Measurements from ENCODE around the gene MDC1.

Gene MDC1

DNA sequence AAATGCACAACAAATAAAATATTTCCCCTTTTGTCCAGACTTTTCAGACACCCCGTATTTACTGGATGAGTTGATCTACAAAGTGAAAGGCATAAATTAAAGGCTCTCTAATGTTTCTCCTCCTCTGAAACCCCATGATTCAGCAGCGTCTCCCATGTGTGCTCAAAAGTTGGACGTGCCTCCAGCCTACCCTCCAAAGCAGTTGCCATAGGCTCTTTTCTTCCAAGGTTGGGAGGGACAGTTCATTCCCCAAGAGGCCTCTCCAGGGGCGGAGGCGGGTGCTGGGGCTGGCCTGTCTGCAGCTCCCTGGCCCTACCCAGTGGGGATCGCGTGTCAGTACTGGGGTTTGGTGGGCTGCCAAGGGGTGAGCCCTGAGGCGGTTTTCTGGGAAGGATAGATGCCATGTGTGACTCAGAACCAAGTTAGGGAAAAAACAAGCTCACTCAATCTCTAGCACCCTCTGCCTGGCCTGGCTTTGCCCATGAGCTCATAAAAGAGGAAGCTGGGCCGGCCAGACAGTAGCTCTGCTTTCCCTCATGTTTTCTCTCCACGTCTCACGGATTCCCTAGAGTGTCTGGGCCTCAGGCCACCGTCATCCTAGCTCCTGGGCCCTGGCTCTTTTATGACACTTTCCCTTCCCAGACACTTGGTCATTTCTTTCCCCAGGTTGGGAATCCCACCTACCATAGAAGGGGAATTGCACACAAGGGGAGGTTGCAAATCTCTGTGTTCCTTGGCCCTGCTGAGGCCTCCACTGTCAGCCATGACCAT is 35.3 kb upstream of the MDC1 start:
- no peak overlapping the region for H3K27ac ChIP-seq
- TF ChIP-seq, protein P1, sequence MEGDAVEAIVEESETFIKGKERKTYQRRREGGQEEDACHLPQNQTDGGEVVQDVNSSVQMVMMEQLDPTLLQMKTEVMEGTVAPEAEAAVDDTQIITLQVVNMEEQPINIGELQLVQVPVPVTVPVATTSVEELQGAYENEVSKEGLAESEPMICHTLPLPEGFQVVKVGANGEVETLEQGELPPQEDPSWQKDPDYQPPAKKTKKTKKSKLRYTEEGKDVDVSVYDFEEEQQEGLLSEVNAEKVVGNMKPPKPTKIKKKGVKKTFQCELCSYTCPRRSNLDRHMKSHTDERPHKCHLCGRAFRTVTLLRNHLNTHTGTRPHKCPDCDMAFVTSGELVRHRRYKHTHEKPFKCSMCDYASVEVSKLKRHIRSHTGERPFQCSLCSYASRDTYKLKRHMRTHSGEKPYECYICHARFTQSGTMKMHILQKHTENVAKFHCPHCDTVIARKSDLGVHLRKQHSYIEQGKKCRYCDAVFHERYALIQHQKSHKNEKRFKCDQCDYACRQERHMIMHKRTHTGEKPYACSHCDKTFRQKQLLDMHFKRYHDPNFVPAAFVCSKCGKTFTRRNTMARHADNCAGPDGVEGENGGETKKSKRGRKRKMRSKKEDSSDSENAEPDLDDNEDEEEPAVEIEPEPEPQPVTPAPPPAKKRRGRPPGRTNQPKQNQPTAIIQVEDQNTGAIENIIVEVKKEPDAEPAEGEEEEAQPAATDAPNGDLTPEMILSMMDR (IDR thresholded peaks at IDR 0.05; ENCODE audit: low read depth, low read length): no peak
- DNase-seq: no peak
- no peaks in the 10 kb centered on the region for H3K9me3 ChIP-seq (ENCODE audit: severe bottlenecking)
- H3K36me3 ChIP-seq: no peaks in the 10 kb centered on the region
- no peaks in the 10 kb centered on the region for H3K27me3 ChIP-seq (ENCODE audit: insufficient read depth, low read depth, severe bottlenecking)
- H3K4me3 ChIP-seq (ENCODE audit: low read depth, low read length): no peak overlapping the region

DNA sequence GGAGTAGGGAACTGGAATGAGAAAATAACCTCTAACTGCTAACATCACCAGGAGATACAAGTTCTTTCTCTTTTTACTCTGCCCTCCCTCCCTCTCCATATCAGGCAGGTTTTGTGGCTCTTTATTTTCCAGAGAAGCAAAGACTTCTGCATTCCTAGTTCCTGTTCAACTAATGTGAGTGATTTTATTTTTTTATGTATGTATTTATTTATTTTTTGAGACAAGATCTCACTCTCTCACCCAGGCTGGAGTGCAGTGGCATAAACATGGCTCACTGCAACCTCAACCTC is 33.2 kb upstream of the MDC1 start:
- Histone ChIP-seq H3K27ac (no peak overlapping the region), H3K4me3 (ENCODE audit: low read depth, low read length) (no peak overlapping the region), H3K36me3 (no peaks in the 10 kb centered on the region), H3K9me3 (ENCODE audit: severe bottlenecking) (no peaks in the 10 kb centered on the region), H3K27me3 (ENCODE audit: insufficient read depth, low read depth, severe bottlenecking) (no peaks in the 10 kb centered on the region)
- DNase-seq: no peak
- TF ChIP-seq, protein P1 (IDR thresholded peaks at IDR 0.05; ENCODE audit: low read depth, low read length): no peak

DNA sequence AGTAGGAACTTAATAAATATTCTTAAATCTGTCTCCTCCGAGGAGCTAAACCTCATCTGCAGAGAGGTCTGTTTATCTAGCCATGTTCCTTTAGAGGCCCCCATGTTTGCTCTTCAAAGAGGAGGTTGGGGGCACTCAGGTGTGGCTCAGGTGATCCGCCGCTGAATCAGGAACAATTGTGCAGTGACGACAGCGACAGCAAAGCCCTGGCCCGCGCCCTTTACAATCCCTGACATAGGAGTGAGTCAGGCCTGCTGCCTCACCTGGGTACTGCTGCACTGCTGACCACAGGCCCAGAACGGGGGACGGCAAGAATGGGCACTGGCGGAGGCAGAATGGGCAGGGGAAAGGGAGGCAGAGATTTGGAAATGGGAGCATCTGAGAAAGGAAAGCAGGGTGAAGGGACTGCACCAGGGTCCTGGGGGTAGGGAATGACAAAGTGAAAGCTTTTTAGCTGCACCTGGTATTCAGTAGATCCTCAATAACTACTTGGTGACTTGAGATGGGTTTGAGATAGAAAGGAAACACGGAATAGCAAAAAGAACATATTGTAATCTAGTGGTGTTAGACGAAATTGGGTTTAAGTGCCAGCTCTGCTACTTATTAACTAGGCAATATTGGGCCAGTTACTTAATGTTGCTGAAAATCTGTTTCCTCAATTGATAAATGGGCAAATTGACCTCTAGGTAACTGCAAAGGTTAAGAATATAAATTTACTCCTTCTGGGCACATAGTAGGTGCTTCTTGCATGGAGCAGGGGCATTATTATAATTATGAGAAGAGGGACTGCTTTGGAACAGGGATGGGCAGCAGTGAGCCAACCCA is 32.7 kb upstream of the MDC1 start:
- Histone ChIP-seq H3K4me3 (ENCODE audit: low read depth, low read length) (no peak overlapping the region), H3K9me3 (ENCODE audit: severe bottlenecking) (no peaks in the 10 kb centered on the region), H3K36me3 (no peaks in the 10 kb centered on the region), H3K27ac (no peak overlapping the region), H3K27me3 (ENCODE audit: insufficient read depth, low read depth, severe bottlenecking) (no peaks in the 10 kb centered on the region)
- TF ChIP-seq, protein P1 (IDR thresholded peaks at IDR 0.05; ENCODE audit: low read depth, low read length): no peak
- no peak for DNase-seq

DNA sequence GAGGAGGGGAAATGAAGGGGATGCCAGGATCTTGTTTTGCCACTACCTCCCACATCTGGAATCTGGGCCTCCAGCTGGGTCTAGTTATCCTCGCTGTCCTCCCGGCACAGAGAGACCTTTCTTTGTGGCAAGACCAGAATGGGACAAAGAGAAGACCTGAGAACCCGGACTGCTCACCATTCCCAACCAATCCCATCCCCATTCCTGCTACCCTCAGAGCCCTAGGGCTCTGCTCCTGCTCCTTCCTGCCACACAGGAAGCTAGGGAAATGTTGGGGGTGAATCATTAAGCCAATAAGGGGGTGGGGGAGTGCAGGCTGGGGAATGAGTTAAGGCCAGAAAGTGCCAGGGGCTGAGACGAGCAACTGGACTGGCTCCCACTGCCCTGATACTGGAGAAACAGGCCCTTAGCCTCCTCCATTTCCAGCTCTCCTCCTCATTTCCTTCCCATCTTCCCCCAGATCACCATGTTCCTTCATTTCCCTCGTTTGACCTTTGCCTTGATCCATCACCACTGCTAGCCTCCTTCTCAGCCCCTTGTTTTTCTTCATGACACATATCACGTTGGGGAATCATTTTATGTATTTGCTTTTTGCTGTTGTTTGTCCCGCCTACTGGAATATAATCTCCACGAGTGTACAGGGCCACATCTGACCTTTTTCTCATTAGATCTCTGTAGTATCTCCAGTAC is 31.9 kb upstream of the MDC1 start:
- DNase-seq: no peak
- no peaks in the 10 kb centered on the region for H3K36me3 ChIP-seq
- no peak overlapping the region for H3K4me3 ChIP-seq (ENCODE audit: low read depth, low read length)
- no peaks in the 10 kb centered on the region for H3K27me3 ChIP-seq (ENCODE audit: insufficient read depth, low read depth, severe bottlenecking)
- peaks cover 3% of the 10 kb centered on the region for H3K9me3 ChIP-seq (ENCODE audit: severe bottlenecking)
- no peak overlapping the region for H3K27ac ChIP-seq
- TF ChIP-seq, protein P1 (IDR thresholded peaks at IDR 0.05; ENCODE audit: low read depth, low read length): no peak

DNA sequence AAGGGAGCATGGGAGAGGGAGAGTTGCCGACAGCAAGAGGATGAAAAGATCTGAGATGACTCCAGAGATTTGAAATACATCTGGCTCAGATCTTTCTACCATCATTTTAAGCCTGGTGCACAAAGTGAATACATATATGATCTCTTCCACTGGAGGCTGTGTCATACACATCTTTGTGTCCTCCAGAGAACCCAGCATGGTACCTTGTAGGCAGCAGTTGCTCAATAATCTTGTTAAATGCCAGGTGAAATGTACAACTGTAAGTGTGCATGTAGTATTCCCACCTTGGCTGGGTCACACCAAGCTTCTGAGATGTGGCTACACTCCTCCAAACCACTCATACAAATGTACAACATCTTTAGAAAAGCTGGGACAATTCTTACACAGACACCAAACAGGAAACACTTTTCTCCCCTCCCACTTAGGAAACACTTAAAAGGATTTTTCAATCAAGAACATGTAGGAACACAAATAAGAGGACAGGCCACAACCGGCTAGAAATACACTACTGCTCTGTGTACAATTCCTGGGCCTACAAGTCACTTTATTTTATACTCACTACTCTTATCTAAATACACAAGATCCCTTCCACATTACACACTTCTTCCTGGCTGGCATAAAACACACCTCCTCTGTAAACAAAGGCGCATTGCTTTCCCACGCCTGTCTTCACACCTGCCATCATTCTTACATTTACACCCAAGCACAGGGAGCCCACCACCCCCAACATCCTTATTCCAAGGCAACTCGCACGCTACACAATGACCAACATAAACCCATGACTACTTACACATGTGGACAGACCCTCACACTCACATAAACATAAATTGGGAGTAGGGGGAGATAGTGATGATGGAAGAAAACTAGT is 31.1 kb upstream of the MDC1 start:
- Histone ChIP-seq H3K4me3 (ENCODE audit: low read depth, low read length) (no peak overlapping the region), H3K36me3 (no peaks in the 10 kb centered on the region), H3K27ac (no peak overlapping the region), H3K27me3 (ENCODE audit: insufficient read depth, low read depth, severe bottlenecking) (no peaks in the 10 kb centered on the region), H3K9me3 (ENCODE audit: severe bottlenecking) (peaks cover 8% of the 10 kb centered on the region)
- no peak for DNase-seq
- TF ChIP-seq, protein P1 (IDR thresholded peaks at IDR 0.05; ENCODE audit: low read depth, low read length): no peak
